Panc1 (cell line): ENCODE data around the gene MAPK14. TPM values are rescaled to one million over a fixed set of nuclear protein-coding genes. Genes with fewer than 3 reads are reported as not detected.
A peak's percentile ranks its signal among the peaks of the same experiment; 100 is the strongest.

Experiments used
- ATAC-seq: fragments of 200-7000 bp; cut with Tn5 transposase; 2 replicates; pipeline ENCODE4 v1.9.1; 2020; ENCODE audit warnings: mild to moderate bottlenecking, moderate library complexity
- BruUV-seq: library from RNA; stranded (reverse); fragments of 400-500 nt; replicated peaks from 2 replicates; lab custom pipeline; 2021; lab: Mats Ljungman, UMichigan
- CTCF ChIA-PET: fragments of 300-600 bp; sonication (Branson Sonifier 250); formaldehyde crosslinking; loops from one replicate; lab custom pipeline; 2022; ENCODE audit warnings: antibody characterized with exemption; lab: Charles Lee
- POLR2A ChIA-PET: fragments of 300-600 bp; sonication (Branson Sonifier 250); formaldehyde crosslinking; loops from one replicate; lab custom pipeline; 2022; ENCODE audit warnings: antibody characterized with exemption; lab: Charles Lee
- DNase-seq: peaks from one replicate; pipeline ENCODE4 v3.0.0-alpha.2; 2010; ENCODE audit warnings: low read depth, low spot score
- H3K27ac ChIP-seq: 2 replicates; pipeline ENCODE4 v1.5.1; 2011; ENCODE audit warnings: mild to moderate bottlenecking, low read length, inconsistent platforms
- H3K27me3 ChIP-seq: fragments of 200-500 bp; sonication (Bioruptor generic); 2 replicates; pipeline ENCODE4 v1.6.0; 2014; ENCODE audit warnings: low read length, inconsistent platforms; ENCODE audit not compliant: control insufficient read depth, insufficient read depth
- H3K36me3 ChIP-seq: fragments of 200-500 bp; sonication (Bioruptor generic); 2 replicates; pipeline ENCODE4 v1.5.1; 2014; ENCODE audit warnings: inconsistent platforms, mild to moderate bottlenecking, low read length, moderate library complexity; ENCODE audit not compliant: control insufficient read depth, insufficient read depth
- H3K4me1 ChIP-seq: 2 replicates; pipeline ENCODE4 v1.5.1; 2011; ENCODE audit warnings: inconsistent platforms, mild to moderate bottlenecking, low read length, moderate library complexity; ENCODE audit not compliant: control insufficient read depth, insufficient read depth
- H3K4me3 ChIP-seq, 2 experiments: 2 replicates each; pipeline ENCODE4 v1.5.1; 2011 to 2012; ENCODE audit warnings: low read depth in 2 of 2, low read length in 2 of 2, mild to moderate bottlenecking in 2 of 2, inconsistent platforms in 1 of 2, moderate library complexity in 1 of 2
- H3K9me3 ChIP-seq: fragments of 200-500 bp; sonication (Bioruptor generic); 2 replicates; pipeline ENCODE4 v1.5.1; 2014; ENCODE audit warnings: low read depth, mild to moderate bottlenecking, inconsistent platforms, low read length, moderate library complexity; ENCODE audit not compliant: control insufficient read depth, insufficient read depth
- CTCF ChIP-seq: fragments of 450-650 bp; IDR thresholded peaks from 2 replicates; pipeline ENCODE4 v1.5.1; 2017; ENCODE audit warnings: mild to moderate bottlenecking
- POLR2AphosphoS5 ChIP-seq: IDR thresholded peaks from 2 replicates; pipeline ENCODE4 v1.6.1; 2012; ENCODE audit warnings: mild to moderate bottlenecking, low read depth, low read length, moderate library complexity
- REST ChIP-seq, 2 experiments: IDR thresholded peaks; 2 replicates each; pipeline ENCODE4 v1.6.1; 2011 to 2012; ENCODE audit warnings: low read depth in 2 of 2, control low read depth in 1 of 2, low read length in 1 of 2, mild to moderate bottlenecking in 1 of 2, moderate library complexity in 1 of 2; ENCODE audit not compliant: insufficient read depth in 1 of 2
- SIN3A ChIP-seq: IDR thresholded peaks from 2 replicates; pipeline ENCODE4 v1.6.1; 2012; ENCODE audit warnings: low read depth, mild to moderate bottlenecking, low read length, moderate library complexity, borderline replicate concordance; ENCODE audit not compliant: insufficient read depth
- TCF7L2 ChIP-seq: IDR thresholded peaks from 2 replicates; pipeline ENCODE4 v1.6.1; 2011; ENCODE audit warnings: mild to moderate bottlenecking, low read depth, low read length, inconsistent platforms
- in situ Hi-C: cut with HindIII; loops from 2 replicates; pipeline ENCODE4 v1.10.0; 2016; ENCODE audit warnings: low sequenced_read_pairs, low pct_unique_long_range_greater_than_20kb
- intact Hi-C: fragments of 100-400 bp; cut with micrococcal nuclease; formaldehyde crosslinking; loops from one replicate; pipeline ENCODE4 v1.10.0; 2022; ENCODE audit not compliant: unreplicated experiment
- total RNA-seq: library from RNA; stranded (reverse); gene quantifications from one replicate; pipeline ENCODE4 v1.2.1, GENCODE V29; 2021; ENCODE audit not compliant: unreplicated experiment

Gene MAPK14
- total RNA-seq, 1 experiment from 2014 or later: 42.3 TPM

- no peaks in the 10 kb centered on the region for H3K27me3 ChIP-seq
- no peak for ATAC-seq
- no peak overlapping the region for H3K27ac ChIP-seq
- H3K9me3 ChIP-seq: no peaks in the 10 kb centered on the region
- TF ChIP-seq POLR2AphosphoS5 (no peak), CTCF (no peak), TCF7L2 (no peak), SIN3A (no peak), REST (IDR thresholded peaks at IDR 0.05; ENCODE audit: insufficient read depth in 1 of 2, low read depth in 2 of 2, low read length in 1 of 2) (no peak)
- no peaks in the 10 kb centered on the region for H3K4me1 ChIP-seq
- intact Hi-C loops: no loop called here
- ChIA-PET CTCF (no interaction called here), POLR2A (no interaction called here)
- TSS peak; percentile 10 for BruUV-seq
- in situ Hi-C loops: no loop called here
- H3K36me3 ChIP-seq: peaks cover 6% of the 10 kb centered on the region
- DNase-seq: no peak
- H3K4me3 ChIP-seq: no peak overlapping the region
These were observed 26.8 kb downstream of the MAPK14 start for GRCh38 chr6:36054415-36054814.

- Histone ChIP-seq H3K4me1 (no peaks in the 10 kb centered on the region), H3K27ac (no peak overlapping the region), H3K36me3 (peaks cover 6% of the 10 kb centered on the region), H3K27me3 (no peaks in the 10 kb centered on the region), H3K4me3 (no peak overlapping the region), H3K9me3 (no peaks in the 10 kb centered on the region)
- in situ Hi-C loops: no loop called here
- ATAC-seq (no peak), DNase-seq (no peak)
- POLR2A ChIA-PET: no interaction called here
- CTCF ChIA-PET: no interaction called here
- TF ChIP-seq SIN3A: no peak
- no peak for TF ChIP-seq POLR2AphosphoS5
- TF ChIP-seq REST (IDR thresholded peaks at IDR 0.05; ENCODE audit: insufficient read depth in 1 of 2, low read depth in 2 of 2, low read length in 1 of 2): no peak
- no peak for TF ChIP-seq CTCF
- no peak for TF ChIP-seq TCF7L2
- BruUV-seq: no TSS peak
- intact Hi-C loops: no loop called here
These were observed 27.3 kb downstream of the MAPK14 start for GRCh38 chr6:36054956-36055355.
